GM18873 (cell line): ENCODE measurements around the gene ADAM17.

ENCODE experiments used
- ATAC-seq: cut with Tn5 transposase; IDR thresholded peaks from one replicate; pipeline ENCODE4 v1.9.1; 2021; ENCODE audit warnings: mild to moderate bottlenecking, moderate library complexity, moderate number of reproducible peaks; ENCODE audit not compliant: unreplicated experiment, low FRiP score

The ADAM17 gene

DNA sequence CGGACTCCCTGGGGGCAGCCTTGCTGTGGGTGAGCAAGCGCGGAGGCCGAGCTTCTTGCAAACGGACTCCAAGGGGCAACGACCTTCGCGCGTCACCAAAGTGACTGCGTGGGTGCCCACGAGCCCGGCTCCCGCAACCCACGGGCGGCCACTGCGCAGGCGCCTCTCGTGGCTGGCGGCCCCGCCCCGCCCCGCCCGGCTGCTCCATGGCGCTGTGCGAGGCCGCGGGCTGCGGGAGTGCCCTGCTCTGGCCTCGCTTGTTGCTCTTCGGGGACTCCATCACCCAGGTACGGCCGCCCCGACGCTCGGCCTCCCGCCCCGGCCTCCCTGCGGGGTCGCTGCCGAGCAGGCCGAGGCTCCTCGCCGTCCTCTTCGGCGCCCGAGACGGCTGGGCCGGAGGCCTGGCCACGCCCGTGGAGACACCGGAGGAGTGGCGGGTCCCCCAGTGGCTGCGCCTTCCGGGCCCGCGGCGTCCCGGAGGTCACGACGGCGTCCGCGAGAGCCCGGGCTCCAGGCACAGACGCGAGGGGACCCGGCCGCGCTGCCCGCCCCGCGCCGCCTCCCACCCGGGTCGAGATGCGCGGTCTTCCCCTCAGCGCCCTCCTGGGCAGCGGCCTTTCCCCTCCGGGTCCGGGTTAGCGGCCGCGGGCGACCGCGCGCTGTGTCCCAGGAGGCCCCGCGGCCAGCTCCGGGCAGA, 81.1 kb downstream of the ADAM17 start, which contains the start of gene IAH1:
TSS of gene IAH1 (plus strand) at position 191 of the 697 bp plus-strand sequence. CDS start at position 207, 16 bp downstream.
- peak; percentile 52 for ATAC-seq

DNA sequence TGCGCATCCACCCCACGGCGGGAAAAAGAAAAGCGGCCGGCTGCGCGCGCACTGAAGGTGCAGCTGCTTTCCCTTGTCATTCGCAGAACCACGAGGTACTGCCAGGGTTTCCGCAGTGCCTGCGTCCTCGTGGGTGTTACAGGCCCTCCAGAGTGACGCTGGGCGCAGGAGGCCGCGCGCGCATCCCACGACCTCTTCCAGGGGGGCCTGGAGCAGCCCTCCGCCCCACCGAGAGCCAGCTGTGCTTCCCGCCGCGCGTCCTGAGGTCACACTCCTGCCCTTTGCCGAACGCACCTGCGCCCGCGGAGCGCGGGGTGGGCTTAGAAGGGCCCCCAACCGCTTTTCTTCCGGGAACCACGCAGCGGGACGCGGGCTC, 81.7 kb downstream of the ADAM17 start:
- ATAC-seq, result peak; percentile 19

DNA sequence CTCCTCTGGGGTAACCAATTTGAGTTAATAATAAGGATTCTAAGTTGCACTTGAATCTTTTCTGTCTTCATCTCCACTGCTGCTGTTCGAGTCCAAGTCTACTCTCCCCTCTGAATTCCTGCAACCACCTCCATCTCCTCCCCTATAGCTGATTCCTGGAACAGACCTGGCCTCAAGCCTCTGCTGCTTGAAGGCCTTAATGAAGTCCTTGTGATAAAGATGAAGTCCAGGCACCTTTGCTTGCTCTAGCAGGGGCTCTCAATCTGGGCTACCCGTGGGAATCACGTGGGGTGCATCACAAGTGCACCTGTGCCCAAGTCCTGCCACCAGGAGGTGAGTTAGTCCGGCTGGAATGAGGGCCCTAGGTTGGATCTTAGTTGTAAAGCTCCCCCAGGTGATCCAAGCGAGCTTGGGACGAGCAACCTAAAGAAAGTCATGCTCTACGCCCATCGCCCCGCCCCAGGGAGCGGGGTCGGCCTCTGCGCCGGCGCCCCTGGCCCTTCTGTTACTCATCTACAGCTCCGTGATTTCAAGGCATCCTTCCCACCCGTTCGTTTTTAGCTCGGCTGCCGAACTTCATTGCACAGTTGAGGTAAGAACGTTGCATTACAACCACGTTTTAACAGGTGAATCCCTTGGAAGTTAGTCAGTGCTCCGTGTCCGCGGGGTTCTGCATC, 82.2 kb downstream of the ADAM17 start:
- no peak for ATAC-seq

DNA sequence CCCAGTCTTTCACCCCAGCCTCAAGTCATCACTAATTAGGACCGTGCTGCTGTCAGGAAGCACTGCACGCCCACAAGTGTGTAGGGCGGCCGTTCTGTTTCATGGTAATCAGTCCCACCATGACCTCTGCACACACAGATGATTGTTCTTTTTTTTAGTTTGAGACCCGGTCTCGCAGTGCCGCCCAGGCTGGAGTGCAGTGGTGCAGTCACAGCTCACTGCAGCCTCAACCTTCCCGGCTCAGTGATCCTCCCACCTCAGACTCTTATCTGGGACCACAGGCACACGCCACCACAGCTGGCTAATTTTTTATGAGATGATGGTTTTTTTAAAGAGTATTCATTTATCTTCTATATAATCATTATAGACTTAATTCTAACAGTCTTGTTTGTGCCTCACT, 83.1 kb downstream of the ADAM17 start:
- ATAC-seq, result no peak

DNA sequence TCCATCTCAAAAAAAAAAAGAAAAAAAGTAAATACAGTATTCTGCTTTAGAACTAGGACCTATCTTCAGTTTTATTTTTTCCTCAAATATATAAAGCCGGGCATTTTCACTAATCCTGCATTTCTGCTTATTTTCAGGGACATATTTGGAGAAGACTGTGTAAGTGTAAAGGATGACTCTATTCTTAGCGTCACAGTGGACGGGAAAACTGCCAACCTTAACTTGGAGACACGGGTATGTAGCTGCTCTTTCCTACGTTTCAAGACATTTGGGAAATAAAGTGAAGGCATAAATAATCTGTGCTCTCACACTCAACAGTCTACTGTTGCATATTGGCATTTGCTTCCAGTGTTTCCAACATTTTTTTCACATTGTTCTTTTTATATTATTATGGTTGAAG, 84.4 kb downstream of the ADAM17 start:
- ATAC-seq, result no peak

DNA sequence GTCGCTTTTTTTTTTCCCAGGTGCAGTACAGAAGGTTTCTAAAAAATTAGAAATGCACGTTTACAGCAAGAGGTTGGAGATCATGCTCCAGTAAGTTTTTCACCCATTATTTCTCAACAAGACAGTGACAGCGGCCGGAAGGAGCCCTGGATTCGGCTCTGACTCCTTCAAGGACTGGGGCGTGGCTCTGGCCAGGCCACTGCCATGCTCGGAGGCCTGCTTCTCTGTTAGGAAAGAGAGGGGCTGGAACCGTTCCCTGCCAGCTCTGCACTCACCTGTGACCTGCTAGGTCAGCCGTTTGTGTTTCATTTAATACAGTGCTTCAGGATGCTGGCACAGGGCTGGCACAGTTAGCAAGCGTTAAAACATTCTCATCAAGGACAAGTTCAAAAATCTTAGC, 87.9 kb downstream of the ADAM17 start:
- ATAC-seq, result no peak

DNA sequence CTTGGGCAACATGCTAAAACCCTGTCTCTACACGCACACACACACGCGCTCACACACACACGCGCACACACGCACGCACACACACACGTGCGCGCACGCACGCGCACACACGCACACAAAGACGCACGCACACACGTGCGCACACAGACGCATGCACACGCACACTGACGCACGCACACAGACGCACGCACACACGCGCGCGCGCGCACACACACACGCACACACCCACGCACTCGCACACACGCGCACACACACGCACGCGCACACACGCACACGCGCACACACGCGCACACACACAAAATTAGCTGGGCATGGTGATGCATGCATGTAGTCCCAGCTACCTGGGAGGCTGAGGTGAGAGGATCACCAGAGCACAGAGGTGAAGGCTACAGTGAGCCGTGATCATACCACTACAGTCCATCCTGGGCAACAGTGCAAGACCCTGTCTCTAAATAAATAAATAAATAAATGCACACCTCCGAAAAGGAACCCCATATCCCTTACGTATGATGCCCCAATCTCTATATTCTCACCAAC, 89.4 kb downstream of the ADAM17 start:
- no peak for ATAC-seq

DNA sequence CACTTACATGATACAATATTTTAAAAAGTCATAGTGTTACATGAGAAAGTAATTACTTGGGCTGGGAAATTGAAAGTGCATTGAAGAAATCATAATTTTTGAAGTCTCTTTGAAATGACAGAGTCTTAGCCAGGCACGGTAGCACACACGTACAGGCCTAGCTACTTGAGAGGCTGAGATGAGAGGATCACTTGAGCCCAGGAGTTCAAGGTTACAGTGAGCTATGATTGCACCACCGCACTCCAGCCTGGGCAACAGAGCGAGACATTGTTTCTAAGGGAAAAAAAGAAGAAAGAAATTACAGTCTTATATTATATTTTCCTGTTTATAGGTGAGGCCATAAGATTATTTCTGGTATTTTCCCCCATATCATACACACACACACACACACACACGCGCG, 90.5 kb downstream of the ADAM17 start:
- no peak for ATAC-seq

DNA sequence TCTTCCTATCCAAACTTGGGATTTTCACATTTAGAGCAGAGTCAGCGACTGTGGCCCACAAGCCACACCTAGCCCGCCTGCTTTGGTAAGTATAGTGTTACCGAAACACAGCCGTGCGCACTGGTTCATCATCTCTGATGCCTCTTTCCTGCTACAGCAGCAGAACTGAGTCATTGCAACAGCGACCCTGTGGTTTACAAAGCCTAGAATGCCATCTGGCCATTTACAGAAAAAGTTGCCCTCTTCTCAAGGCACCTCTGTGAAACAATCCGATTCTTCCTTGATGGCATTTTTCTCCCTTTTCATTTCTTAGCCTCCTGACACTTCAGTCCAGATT, 92.0 kb downstream of the ADAM17 start:
- ATAC-seq, result no peak

DNA sequence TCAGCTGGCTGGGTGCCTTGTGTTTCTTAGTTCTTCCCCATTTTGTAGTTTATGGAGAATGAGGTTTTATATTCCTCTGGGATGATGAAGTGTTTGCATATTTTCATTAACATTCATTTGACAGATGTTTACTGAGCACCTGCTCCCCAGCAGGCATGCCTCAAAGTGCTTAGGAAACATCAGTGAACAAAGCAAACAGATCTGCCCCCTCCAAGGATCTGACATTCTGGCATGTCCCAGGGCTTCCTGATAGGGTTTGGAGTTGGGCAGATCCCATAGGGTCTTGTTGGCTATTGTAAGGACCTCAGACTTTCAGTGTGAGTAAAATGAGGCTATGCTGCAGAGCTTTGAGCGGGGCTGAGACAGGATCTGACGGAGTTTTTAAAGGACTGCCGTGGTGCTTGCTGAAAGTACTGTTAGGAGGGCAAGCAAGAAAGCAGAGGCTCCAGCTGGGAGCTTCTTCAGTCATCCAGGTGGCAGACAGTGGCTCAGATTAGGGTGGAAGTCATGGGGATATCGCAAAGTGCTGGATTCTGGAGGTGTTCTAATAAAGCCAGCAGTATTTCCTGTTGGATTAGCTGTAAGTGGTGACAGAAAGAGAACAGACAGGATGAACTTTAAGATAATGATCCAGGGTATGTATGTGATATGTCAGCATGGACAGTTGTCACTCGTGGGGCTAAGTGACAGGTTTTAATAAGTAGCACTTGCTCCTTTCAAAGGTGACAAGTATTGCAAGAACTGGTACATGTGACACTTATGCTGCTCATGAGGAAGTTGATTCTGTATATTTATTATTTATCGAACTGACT, 92.5 kb downstream of the ADAM17 start:
- ATAC-seq, result no peak

DNA sequence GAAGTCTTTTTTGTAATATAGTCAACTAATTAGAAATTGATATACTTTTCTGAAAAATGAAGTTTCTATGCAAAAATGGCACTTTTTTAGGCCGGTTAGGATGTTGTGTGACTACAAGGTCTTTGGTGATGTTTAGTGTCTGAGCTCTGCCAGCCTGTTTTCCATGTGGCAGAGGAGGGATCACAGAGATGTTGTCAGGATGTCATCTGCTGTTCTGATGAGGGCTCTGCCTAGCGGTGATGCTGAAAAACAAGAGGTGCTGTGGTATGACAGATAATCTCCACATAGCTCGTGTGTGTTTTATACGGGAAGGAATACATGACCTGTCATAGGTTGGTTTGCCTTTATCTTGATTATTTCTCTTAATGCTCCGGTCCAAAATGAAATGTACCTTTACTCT, 93.3 kb downstream of the ADAM17 start:
- ATAC-seq, result no peak

DNA sequence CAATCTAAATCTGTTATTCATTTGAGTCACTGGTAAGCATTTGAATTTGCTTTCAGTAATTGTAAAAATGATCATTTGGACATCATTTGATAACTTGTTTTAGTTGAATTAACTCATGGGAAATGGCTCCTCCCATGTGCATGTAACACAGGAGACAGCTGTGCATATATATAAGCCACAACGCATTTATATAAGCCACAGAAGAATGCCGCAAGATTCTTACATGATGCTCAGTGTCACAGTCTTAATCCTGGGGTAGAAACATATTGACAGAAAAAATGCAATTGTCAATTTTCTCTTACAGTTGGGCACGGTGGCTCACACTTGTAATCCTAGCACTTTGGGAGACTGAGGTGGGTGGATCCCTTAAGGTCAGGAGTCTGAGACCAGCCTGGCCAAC, 94.6 kb downstream of the ADAM17 start:
- ATAC-seq, result no peak

DNA sequence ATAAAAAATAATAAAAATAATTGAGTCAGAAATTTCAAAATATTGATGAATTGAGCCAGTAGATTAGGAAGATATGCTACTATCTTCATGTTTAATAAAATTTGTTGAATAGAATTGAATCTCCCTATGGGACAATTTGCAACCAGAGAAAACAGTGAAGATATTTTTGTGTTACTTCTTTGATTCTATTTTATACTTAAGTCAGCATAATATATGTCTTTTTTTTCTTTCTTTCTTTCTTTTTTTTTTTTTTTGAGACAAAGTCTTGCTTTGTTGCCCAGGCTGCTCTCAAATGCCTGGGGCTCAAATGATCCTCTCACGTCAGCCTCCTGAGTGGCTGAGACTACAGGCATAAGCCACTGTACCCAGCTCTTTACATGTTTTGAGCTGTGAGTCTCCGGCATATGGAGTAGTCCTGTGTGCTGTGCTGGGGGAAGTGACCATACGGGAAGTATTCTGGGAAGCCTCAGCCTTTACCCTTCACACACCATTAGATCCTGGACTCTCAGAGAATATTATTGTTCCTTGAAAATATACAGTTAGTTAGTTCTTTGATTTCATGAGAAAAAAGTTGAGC, 95.1 kb downstream of the ADAM17 start:
- ATAC-seq, result no peak

DNA sequence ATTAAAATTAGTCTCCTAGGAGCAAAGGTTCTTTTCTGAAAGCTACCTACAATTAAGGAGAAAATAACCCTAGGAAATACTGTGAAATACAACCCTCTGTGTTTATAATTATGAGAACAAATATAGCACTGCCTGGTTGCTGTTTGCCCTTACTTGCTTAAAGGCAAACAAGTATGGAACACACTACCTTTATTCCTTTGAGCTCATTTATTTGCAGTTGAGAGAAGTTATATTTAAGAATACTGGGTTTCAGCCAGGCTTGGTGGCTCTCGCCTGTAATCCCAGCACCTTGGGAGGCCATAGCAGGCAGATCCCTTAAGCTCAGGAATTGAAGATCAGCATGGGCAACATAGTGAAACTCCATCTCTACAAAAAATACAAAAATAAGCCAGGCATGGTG, 104.4 kb downstream of the ADAM17 start:
- no peak for ATAC-seq

DNA sequence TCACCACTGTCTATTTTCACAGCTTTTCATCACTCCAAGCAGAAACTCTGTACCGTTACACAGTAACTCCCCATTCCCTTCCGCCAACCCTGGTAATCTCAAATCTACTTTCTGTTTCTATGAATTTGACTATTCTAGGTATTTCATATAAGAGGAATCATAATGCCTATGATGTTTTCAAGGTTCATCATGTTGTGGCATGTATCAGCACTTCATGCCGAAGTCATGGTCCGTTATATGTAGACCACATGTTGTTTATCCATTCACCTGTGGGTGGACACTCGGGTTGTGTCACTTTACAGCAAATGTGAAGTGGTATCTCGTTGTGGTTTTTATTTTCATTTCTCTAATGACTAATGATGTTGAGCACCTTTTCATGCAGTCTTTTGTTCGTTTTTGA, 110.5 kb downstream of the ADAM17 start:
- no peak for ATAC-seq

DNA sequence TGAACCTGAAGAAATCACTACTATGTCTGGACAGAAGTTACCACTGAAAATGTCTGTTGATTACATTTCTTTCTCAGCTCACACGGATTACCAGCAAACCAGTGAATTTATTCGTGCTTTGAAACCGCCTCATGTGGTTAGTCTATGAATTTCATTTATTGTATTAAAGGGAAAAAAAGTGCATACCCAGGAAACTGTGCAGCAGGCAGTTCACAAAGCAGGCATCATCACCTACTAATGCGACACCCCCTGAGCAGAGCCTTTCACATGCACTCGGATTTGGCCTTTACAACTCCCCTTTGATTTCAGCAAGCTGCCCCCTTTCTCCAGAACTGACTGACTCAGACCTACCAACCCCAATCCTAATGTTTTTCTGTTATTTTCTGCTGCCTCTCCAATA, 112.1 kb downstream of the ADAM17 start:
- no peak for ATAC-seq

DNA sequence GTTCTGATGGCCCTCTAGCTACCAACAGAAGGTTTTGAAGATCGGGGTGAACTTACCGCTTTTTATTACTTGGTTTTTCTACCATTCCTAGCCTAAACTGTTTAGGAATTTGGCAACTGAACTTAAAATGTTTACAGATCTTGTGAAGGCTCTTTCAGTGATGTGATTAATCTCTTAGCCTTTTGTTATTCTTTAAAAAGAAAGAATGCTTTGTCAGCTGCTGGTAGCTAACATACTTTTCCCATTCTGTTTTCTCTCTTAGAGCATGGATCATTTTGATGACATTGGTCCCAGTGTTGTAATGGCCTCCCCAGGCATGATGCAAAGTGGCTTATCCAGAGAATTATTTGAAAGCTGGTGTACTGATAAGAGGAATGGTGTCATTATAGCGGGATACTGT, 114.1 kb downstream of the ADAM17 start:
- ATAC-seq, result no peak

DNA sequence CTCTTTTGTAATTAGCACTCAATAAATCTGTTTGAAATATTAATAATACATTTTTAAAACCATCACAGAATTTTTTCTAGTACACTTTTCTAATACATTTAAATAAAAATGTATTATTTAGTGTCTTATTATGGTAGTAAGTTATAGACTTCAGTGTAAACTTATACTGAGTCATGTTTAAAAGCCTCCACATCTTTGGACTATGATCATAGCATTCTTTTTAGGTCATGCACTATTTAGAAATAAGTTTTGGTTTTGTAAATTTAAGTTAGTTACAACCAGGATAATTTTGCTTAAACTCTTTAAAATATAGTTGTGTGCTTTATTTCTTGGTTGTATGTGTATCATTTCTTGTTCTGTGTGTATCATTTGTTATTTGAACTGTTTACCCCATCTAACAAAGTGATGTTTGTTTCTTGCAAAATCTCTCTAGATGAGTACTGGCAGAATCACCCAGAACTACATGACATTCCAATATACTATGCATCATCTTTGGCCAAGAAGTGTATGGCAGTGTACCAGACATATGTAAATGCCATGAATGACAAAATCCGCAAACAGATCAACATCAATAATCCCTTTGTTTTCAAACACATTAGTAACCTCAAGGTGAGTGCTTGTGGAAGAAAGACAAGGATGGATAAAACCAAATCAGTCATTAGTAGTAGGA, 115.4 kb downstream of the ADAM17 start:
- ATAC-seq, result no peak

DNA sequence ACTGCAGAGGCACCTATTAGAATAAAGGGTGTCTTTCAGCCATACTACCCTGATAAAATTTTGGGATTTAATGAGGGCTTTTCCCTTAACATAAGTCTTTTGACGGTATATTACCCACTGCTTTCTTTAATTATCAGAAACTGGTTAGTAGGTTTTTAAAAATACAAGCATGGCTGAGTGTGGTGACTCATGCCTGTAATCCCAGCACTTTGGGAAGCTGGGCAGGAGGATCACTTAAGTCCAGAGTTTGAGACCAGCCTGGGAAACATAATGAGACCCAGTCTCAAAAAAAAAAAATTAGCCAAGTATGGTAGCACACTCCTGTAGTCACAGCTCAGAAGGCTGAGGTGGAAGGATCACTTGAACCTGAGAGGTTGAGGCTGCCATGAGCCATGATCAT, 116.1 kb downstream of the ADAM17 start:
- no peak for ATAC-seq
